Urothelium cell line (cell line): ENCODE measurements around the gene ZNF630.
A peak's percentile ranks its signal among the peaks of the same experiment; 100 is the strongest.
"Not testable (repeated sequence)": the region's sequence is repeated elsewhere in the genome, so short reads cannot be mapped to it uniquely, and the experiment has no call there.

Experiments used
- DNase-seq: peaks from one replicate; pipeline ENCODE4 v3.0.0; 2011; ENCODE audit warnings: low spot score, mixed read lengths
- FAIRE-seq: peaks from 2 replicates; lab custom pipeline; 2011; peaks lifted over from hg19 to GRCh38; lab: Jason Lieb, UNC

The ZNF630 gene

DNA sequence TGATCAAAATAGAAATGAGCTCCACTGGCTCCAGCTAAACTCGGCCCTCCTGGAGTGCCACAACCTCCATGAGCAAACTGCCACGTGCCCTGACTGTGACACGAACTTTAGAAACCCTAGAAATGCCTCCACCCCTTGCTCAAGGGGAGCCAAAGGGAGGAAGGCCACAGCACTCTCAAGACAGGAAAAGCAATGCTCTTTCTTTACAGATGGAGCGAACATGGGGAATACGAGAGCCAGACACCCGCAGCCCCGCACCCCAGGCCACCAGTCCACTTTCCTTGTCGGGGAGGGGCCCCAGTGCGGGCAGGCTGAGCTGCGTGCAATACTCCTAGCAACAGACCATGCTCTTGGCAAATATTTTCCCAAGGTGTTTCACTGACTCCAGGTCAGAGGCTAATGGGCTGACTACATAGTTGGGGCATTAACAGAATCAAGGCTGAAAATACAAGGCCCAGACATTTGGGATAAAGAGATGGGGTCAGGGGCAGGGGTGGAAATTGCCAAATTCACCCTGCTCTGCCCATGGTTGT, 40.7 kb downstream of the ZNF630 start:
- not testable (repeated sequence) for FAIRE-seq, DNase-seq

DNA sequence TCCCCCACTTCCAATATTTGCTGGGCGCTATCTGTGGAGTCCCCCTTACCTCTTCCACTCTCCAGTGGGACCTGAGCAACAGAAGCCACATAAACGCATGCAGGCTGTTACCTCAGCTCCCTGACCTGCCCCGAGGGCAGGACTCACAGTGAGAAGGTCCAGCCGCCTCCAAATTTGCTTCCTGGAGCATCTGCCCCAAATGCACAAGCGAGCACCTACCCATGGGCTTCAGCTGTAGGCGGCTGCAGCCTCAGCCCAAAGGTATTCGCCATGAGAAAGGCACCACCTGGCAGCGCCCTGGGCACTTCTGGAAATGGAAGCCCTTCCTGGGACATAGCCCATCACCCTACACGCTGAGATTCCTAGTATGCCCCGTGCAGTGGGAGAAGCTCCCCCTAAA, 41.2 kb downstream of the ZNF630 start:
- DNase-seq (no peak), FAIRE-seq (no peak)

DNA sequence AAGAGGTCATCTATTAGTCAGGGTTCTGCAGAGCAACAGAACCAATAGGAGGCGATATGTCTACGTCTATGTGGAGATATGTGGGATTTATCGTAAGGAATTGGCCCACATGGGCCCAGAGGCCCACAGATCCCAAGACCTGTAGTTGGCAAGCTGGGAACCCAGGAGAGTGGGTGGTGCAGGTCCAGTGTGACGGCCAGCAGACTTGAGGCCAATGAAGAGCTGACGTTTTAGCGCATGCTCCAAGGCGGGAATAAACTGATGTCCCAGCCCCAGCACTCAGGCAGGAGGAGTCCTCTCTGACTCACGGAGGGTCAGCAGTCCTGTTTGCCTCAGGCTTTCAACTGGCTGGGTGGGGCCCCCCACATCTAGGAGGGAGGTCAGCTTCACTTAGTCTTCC, 43.3 kb downstream of the ZNF630 start:
- FAIRE-seq (no peak), DNase-seq (no peak)

DNA sequence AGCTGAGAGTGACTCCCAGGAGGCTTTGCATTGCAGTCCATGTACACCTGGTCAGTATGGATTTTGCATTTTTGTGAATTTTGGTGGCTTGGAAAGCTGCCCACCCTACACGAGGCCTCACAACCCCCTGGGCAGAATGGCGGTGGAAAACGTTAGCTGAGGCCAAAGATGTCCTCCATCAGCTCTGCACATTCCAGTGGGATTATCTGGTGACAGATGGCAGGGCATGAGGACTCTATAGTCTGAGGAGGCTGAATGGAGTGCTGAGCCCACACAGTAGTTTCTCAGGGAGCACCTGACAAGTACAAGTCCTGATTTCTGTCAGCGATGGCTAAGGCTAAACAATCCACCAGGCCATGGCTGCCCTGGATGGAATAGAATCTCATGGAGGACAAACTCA, 43.9 kb downstream of the ZNF630 start:
- not testable (repeated sequence) for FAIRE-seq

DNA sequence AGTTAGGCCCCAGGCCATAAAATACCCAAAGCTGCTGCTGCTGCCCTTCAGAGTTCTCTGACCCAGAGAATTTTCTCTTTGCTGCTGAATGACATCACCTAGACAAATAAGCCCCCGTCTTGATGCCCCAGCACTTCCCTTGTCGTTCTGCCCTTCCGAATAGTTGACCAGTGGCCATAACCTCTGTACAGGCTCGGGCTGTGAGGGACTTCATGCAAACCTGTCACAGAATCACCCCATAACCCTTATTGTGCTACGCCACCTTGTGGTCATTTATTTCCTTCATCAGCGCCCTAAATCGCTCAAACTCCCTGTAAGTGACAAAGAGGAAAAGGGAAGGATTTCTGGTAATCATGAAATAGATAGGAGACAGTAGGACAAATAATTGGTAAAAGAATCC, 45.9 kb downstream of the ZNF630 start:
- no peak for FAIRE-seq
- DNase-seq: peak; percentile 26

More for the DNA sequence above, 43.9 kb downstream of the ZNF630 start:
- not testable (repeated sequence) for DNase-seq

DNA sequence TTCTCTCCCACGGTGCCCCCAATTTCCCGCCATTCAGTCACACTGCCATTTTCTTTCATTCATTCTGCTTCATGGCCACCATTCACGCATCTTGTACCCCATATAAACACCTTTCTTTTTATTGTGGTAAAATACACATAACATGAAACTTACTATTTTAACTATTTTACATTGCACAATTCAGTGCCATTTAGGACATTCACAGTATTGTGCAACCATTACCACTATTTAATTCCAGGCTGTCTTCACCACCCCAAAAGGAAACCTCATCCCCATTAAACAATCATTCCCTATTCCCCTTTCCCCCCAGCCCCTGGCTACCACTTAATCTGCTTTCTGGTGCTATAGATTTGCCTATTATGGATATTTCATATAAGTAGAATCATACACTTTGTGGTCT, 48.7 kb downstream of the ZNF630 start:
- FAIRE-seq (no peak), DNase-seq (no peak)

DNA sequence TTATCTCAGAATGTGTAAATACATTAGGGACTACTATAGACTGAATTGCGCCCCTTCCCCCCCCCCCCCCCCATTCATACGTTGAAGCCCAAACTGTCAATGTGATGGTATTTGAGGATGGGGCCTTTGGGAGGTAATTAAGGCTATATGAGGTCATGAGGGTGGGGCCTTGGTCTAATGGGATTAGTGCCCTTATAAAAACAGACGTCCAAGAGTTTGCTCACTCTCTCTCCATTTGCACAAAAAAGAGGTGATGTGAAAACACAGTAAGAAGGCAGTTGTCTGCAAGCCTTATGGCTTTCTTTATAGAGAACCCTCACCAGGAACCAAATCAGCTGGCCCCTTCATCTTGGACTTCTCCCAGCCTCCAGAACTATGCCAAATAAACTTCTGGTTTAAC, 49.3 kb downstream of the ZNF630 start:
- FAIRE-seq: no peak
- no peak for DNase-seq

DNA sequence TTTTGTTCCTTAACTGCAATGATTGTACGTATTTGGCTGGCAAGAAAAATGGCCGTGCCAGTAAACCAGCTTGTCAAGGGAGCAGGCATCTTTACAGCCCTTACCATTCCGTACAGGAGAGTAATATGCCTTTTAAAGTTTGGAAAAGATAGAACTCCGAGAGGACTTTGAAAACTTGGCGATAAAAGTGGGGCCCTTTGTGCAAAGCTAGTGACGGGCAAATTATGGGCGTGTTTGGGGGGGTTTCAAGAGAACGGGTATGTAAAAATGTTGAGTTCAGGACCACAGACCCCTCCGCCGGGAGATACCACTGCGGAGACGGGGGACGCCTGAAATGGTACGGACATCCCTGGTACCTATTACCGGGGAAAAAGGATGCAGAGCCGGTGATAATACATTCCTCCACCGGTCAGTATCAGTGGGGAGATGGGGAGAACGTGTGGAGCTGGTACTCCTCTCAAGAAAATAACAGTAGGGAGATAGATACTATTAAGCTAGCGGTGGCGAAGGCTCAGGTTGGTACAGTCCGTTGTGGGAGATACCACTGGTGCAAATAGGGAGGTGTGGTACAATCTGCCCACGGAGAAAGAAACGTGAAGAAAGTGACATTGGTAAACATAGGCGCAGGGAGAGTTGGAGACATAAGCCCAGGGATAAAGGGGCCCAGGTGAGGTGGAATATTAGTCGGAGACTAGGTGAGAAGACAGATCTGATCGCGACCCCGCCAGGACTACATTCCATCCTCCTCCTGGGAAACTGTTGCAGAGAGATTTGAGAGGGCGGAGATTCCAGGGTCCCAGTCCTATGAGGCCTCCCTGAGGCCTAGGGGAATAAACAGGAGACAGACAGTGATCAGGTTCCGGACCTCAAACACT, 50.2 kb downstream of the ZNF630 start:
- peak; percentile 77 for DNase-seq
- FAIRE-seq: no peak

DNA sequence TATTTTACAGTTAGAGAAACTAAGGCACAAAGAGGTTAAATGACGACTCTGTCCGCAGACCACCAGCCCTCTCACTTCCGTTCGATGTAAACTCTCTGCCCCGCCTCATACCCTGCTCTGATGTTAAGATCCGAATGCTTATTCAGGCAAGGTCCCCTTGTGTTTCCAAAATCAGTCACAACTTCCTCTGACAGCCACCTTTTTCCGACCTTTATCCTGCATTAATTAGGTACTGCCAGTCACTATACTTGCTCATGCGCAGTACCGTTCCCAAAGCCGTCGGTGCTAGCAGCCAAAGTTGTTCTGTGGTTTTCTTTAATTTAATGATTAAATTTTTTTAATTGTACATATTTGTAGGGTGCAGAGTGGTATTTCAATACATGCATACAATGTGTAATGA, 51.0 kb downstream of the ZNF630 start:
- not testable (repeated sequence) for FAIRE-seq, DNase-seq

DNA sequence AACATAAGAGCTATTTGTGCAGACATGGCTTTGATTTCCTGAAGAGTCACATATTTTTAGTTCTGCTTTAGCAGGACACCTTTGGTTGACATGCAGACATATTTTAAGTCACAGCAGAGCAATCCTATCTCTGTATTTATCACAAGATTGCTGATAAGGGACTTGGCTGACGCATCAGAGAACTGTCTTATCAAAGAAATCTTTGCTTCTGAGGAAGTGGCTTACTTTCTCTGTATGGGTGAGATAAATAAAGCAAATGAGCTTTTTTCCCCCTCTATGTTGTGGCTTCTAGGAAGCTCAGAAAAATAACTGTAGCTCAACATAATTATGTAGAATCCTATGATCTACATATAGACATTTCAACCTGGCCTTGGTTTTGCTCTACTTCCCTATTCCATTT, 51.5 kb downstream of the ZNF630 start:
- not testable (repeated sequence) for DNase-seq, FAIRE-seq

DNA sequence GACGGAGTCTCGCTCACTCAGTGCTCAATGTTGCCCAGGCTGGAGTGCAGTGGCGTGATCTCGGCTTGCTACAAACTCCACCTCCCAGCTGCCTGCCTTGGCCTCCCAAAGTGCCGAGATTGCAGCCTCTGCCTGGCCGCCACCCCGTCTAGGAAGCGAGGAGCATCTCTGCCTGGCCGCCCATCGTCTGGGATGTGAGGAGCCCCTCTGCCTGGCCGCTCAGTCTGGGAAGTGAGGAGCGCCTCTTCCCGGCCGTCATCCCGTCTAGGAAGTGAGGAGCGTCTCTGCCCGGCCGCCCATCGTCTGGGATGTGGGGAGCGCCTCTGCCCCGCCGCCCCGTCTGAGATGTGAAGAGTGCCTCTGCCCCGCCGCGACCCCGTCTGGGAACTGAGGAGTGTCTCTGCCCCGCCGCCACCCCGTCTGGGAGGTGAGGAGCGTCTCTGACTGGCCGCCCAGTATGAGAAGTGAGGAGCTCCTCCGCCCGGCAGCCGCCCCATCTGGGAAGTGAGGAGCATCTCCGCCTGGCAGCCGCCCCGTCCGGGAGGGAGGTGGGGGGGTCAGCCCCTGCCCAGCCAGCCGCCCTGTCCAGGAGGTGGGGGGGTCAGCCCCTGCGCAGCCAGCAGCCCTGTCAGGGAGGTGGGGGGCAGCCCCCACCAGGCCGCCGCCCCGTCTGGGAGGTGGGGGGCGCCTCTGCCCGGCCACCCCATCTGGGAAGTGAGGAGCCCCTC, 54.7 kb downstream of the ZNF630 start:
- DNase-seq, FAIRE-seq: not testable (repeated sequence)

DNA sequence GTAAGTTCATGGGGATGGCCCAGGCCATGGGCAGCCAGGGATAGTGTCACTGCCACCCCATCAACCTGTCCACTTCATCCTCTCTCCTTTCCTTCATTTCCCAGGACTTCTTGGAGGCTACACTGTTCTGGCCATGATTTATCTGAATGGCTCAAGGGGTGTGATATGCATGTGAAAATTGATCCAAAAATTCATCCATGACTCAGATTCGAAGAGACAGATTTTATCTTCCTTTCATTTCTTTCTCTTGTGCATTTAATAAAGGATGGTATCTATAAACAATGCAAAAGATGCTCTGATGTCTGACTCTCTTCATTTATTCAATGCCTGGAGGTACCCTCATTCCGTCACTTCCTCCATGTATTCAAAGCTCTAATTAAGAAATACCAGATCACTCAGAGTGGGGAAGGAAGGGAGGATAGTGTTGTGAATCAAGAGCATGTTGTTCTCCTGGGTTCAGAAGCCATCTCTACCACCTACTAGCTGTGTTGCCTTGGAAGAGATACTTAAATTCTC, 61.9 kb downstream of the ZNF630 start:
- FAIRE-seq, DNase-seq: not testable (repeated sequence)
